Cerebellar cortex (tissue), 1 donor: ENCODE results near the gene PSD4.

Experiments
- DNase-seq: peaks from one replicate; pipeline ENCODE4 v3.0.0-alpha.2; 2015; ENCODE audit warnings: low spot score

Gene PSD4

GRCh38 chr2:113167962-113168340, 5.8 kb upstream of the PSD4 start:
- no peak for DNase-seq

DNA sequence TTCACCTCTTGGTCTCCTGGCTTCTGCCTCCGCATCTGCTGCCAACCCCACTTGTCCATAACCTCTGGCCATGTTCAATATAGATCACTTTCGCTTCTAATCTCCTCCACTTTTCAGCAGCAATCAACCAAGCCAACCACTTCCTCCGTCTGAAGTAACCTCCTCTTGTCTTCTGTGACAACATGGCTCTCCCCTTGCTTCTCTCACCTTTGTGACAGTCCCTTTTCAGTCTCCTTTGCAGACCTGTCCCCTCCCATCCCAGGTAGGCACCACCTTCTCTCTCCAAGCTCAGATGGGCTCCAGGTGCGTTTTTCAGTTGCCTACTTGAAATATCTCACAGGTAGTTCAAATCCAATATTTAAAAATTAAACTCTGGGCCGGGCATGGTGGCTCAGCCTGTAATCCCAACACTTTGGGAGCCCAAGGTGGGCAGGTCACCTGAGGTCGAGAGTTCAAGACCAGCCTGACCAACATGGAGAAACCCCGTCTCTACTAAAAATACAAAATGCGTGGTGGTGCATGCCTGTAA, 4.7 kb upstream of the PSD4 start:
- DNase-seq: no peak

DNA sequence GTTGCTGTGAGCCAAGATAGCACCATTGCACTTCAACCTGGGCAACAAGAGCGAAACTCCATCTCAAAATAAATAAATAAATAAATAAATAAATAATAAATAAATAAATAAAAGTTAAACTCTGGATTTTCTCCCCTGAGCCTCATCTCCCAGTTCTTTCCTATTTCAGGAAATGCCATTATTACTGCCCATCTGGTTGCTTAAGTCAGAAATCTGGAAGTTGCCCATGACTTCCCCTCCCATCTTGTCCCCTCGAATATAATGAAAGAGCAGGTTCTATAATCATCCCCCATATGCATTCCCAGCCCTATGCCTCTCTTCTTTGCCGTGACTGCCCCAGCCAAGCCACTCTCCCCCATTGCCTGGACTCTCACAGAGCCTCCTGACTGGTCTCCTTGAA, 4.2 kb upstream of the PSD4 start:
- DNase-seq: no peak

- DNase-seq: no peak
These were observed 2.3 kb upstream of the PSD4 start for GRCh38 chr2:113171334-113172075.

GRCh38 chr2:113172721-113173541, 840 bp upstream of the PSD4 start:
- DNase-seq: no peak

DNA sequence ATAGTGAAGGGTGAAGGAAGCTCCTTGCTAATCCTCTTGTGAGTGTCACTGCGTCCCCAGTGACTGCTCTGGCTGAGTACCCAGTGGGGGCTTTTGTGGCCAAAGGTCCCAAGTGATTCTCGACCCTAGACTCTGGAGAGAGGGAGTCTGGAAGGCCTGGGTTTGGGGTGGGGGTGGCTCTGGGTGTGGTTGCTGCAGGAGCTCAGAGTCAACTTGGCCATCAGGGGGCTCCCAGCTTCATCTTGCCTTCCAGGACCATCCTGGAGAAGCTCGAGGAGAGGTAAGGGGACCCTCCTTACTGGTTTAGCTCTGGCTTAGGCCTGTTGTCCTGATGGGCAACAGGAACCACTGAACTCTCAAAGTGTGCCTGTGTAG, 592 bp downstream of the PSD4 start:
- no peak for DNase-seq

GRCh38 chr2:113175042-113175628, 1.4 kb downstream of the PSD4 start:
- DNase-seq: no peak

DNA sequence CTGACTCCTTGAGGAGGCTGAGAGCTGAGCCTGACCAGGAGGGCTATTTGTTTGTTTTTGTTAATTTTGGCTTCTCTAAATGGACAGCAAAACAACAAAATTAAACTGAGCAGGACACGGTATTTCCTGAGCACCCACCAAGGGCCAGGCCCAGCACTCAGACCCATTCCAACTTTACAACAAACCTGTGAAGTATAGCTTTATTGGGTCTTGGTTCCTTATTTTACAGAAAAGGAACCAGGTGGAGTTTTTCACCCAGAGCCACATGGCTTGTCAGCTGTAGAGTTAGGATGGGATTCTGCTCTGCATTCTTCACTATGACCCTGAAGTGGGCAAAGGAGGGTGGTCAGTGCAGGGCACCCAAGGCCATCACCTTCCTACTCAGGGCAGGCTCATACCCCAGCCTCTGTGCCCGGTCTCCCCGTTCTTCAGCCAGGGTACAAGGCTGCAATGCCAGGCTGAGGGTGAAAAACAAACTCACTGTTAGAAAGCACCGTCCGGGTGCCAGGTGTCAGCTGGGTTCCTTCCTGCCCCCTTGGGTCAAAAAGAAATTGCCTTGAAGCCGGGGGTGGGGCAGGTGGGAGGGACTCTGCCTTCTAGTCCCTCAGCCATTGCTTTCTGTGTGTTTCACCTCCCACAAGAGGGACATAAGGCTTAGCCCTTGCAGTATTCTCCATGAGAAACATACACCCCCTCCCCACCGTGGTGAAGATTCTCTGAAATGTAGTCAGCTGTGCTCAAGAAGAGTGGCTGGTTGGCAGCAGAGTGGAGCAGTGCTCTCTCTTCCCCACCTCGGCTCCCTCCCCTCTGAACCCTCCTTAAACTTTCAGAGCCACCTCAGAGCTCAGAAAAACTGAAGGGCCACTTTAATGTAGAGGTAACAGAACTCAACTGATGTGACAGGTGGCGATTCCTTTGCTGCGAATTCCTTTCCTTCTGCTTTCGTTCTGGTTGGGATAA, 2.2 kb downstream of the PSD4 start:
- DNase-seq: no peak

GRCh38 chr2:113176696-113177355, 3.1 kb downstream of the PSD4 start:
- DNase-seq: no peak

DNA sequence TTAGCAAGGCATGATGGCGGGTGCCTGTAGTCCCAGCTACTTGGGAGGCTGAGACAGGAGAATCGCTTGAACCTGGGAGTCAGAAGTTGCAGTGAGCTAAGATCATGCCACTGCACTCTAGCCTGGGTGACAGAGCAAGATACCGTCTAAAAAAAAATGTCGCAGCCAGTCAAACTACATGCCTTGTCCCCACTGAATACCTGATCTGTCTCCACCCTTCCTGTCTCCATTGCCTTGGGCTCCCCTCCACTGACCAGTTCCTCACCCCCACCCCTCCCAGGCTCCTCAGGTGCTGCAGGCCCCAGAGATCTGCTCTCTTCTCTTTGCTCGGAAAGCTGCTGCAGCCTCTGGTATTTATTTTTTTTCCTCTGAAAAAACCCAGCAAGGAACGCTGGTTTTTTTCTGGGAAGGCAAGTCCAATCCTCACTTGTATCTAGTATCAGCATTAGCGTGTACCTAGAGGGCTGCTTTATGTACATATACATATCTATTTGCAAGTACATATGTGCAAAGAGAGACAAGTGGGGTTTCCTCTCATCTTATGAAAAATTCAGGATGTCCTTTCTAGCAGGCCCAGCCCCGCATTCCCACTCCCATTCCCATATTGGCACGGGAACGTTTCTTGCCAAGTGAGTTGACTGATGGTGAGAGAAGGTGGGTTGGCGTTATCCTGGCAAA, 4.4 kb downstream of the PSD4 start:
- no peak for DNase-seq

DNA sequence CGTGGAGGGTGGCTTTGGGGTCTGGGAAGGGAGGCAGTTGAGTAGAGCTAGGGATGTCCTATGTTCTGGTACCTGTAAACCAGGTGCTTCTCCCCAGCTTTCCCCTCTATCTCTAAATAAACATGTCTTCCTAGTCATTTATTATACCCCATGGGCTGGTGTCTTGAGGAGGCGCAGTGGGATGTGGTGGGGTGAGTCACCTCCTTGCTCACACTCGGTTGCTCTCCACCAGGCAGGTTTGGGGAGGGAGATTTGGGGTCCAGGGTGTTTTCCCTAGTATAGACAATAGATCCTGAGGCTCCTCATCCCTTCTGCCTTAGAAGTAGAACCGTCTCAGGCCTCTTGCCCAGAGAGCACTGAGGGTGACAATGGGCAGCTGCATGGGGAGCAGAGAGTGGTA, 5.1 kb downstream of the PSD4 start:
- DNase-seq: no peak

GRCh38 chr2:113179446-113180045, 5.8 kb downstream of the PSD4 start:
- no peak for DNase-seq

DNA sequence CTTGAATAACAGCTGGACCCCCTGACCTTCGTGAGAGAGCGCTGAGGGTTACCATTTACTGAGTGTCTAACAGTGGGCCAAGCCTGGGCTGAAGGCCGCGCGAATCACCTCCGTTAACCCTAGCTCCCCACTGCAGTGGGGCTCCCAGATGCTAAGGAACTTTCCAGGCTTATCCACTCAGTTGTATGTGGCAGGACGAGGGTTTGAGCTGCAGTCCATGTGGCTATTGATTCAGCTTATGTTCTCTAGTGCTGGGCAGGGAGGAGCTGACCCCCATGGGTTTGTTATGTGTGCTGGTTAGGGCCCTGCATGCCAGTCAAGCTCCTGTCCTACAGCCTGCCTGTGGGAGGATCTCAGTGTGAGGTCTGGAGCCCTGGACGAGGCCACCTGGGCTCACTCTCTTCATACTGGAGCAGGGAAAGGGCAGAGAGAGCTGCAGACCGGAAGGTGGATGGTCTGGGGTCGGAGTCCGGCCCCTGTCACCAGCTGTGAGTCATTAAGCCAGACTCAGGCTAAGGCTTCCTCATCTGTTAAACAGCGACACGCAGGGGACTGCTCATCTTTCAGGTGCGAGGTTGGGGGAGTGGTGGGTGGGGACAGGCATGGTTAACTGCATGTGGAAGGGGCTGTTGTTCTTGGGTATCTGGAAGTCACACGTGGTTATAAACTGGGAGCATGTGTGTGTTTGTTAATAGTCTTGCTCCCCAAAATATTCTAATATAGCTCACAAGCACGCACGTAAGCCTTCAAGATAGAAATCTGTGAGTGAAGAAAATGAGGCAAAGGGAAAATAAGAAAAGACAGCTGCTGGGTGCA, 6.6 kb downstream of the PSD4 start:
- DNase-seq: no peak

GRCh38 chr2:113181258-113182051, 7.7 kb downstream of the PSD4 start:
- DNase-seq: no peak

DNA sequence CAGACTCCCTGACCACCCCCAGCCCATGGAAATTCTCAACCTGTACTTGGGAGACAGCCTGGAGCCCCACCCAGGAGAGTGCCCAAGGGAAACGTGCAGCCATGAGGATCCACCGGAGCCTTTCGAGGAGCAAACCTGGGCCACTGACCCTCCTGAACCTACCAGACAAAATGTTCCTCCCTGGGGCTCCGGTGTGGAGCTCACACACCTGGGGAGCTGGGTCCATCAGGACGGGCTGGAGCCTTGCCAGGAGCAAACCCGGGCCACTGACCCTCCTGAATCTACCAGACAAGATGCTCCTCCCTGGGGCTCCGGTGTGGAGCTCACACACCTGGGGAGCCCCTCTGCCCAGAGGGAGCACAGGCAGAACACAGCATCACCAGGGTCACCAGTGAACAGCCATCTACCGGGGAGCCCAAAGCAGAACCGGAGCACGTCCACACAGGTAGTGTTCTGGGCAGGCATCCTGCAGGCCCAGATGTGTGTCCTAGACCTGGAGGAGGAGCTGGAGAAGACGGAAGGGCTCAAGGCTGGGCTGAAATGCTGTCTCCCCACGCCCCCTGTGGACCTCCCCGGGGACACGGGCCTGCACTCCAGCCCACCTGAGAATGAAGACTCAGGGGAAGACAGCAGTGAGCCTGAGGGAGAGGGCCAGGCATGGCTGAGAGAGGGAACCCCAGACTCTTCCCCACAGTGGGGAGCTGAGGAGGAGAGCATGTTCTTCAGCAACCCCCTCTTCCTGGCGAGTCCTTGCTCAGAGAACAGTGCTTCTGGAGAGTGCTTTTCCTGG, 8.9 kb downstream of the PSD4 start:
- DNase-seq: no peak

- no peak for DNase-seq
These were observed 9.5 kb downstream of the PSD4 start for GRCh38 chr2:113183264-113183663.

DNA sequence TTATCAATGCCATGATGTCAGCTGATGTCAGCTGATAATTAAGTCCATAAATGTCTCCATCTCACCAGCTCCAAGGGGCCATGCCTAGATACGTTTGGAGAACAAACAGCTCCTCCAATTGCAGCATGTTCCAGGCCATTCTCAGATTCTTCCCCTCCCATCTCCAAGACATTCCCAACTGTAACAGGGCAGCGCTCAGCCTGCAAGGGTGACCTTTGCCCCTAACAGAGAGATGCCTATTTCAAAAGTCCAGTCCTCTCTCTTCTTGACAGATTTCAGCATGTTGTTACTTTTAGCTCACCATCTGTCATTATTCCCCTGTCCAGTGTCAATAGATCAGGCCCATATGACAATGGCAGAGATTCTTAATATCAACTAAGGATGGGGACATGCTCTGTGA, 9.9 kb downstream of the PSD4 start:
- DNase-seq: no peak
